Ascending aorta (tissue), 2 donors: ENCODE results near the gene CDC16. TPM values are rescaled to one million over a fixed set of nuclear protein-coding genes. Genes with fewer than 3 reads are reported as not detected.

Experiments used
- DNase-seq, 2 donors: peaks; one replicate each; pipeline ENCODE4 v3.0.0-alpha.2; 2019; ENCODE audit warnings: low spot score in 2 of 2
- H3K27ac ChIP-seq, 2 donors: fragments of 200-600 bp; sonication (generic); one replicate each; pipeline ENCODE4 v1.5.1; 2016 to 2017; ENCODE audit warnings: mild to moderate bottlenecking in 1 of 2
- H3K27me3 ChIP-seq: fragments of 200-600 bp; sonication (generic); one replicate; pipeline ENCODE4 v1.5.1; 2017
- H3K36me3 ChIP-seq, 2 donors: fragments of 200-600 bp; sonication (generic); one replicate each; pipeline ENCODE4 v1.5.1; 2016
- H3K4me1 ChIP-seq, 2 donors: fragments of 200-600 bp; sonication (generic); one replicate each; pipeline ENCODE4 v1.5.1; 2016 to 2017; ENCODE audit warnings: mild to moderate bottlenecking in 1 of 2
- H3K4me3 ChIP-seq, 2 donors: fragments of 200-600 bp; sonication (generic); one replicate each; pipeline ENCODE4 v1.5.1; 2016 to 2017; ENCODE audit warnings: mild to moderate bottlenecking in 1 of 2
- H3K9me3 ChIP-seq, 2 donors: fragments of 200-600 bp; sonication (generic); one replicate each; pipeline ENCODE4 v1.5.1; 2016
- CTCF ChIP-seq, 3 experiments: fragments of 200-600 bp in 2 of 3; fragments of 450-650 bp in 1 of 3; sonication (generic) in 2 of 3; IDR thresholded peaks; one replicate each; pipeline ENCODE4 v1.5.1; 2016 to 2019; ENCODE audit warnings: antibody characterized with exemption in 3 of 3, mild to moderate bottlenecking in 1 of 3, moderate library complexity in 1 of 3
- intact Hi-C: fragments of 100-400 bp; cut with DNase I; formaldehyde crosslinking; loops from one replicate; pipeline ENCODE4 v1.15.1; 2023
- total RNA-seq: library from RNA; depleted of rRNA; stranded (reverse); fragments of >200 nt; gene quantifications from one replicate; pipeline ENCODE4 v1.1.0, GENCODE V29; 2016

CDC16 gene
- total RNA-seq, 1 donor from 2014 or later: 41.1 TPM

- Histone ChIP-seq H3K36me3 (no peaks in the 10 kb centered on the region), H3K27ac (no peak overlapping the region), H3K4me1 (peaks cover 0 to 3% of the 10 kb centered on the region in 2 donors), H3K9me3 (no peaks in the 10 kb centered on the region), H3K4me3 (no peak overlapping the region), H3K27me3 (no peaks in the 10 kb centered on the region)
- no peak for DNase-seq
- TF ChIP-seq CTCF (IDR thresholded peaks at IDR 0.05): no peak
- intact Hi-C loops: no loop called here
Observed at GRCh38 chr13:114199954-114200353, 34.7 kb upstream of the CDC16 start.

GRCh38 chr13:114200399-114200911 lies 34.2 kb upstream of the CDC16 start:
- no peaks in the 10 kb centered on the region for H3K36me3 ChIP-seq
- H3K9me3 ChIP-seq: no peaks in the 10 kb centered on the region
- intact Hi-C loops: no loop called here
- no peaks in the 10 kb centered on the region for H3K27me3 ChIP-seq
- no peak for DNase-seq
- H3K4me1 ChIP-seq: peaks cover 0 to 3% of the 10 kb centered on the region in 2 donors
- no peak for TF ChIP-seq CTCF (IDR thresholded peaks at IDR 0.05)
- no peak overlapping the region for H3K27ac ChIP-seq
- no peak overlapping the region for H3K4me3 ChIP-seq

- Histone ChIP-seq H3K4me3 (no peak overlapping the region), H3K27me3 (no peaks in the 10 kb centered on the region), H3K27ac (no peak overlapping the region), H3K36me3 (no peaks in the 10 kb centered on the region), H3K4me1 (peaks cover 0 to 3% of the 10 kb centered on the region in 2 donors), H3K9me3 (no peaks in the 10 kb centered on the region)
- intact Hi-C loops: no loop called here
- no peak for TF ChIP-seq CTCF (IDR thresholded peaks at IDR 0.05)
- no peak for DNase-seq
Observed at GRCh38 chr13:114202581-114202980, 32.1 kb upstream of the CDC16 start.

- intact Hi-C loops: no loop called here
- H3K27me3 ChIP-seq: no peaks in the 10 kb centered on the region
- TF ChIP-seq CTCF (IDR thresholded peaks at IDR 0.05): no peak
- DNase-seq: no peak
- H3K9me3 ChIP-seq: no peaks in the 10 kb centered on the region
- no peaks in the 10 kb centered on the region for H3K36me3 ChIP-seq
- no peak overlapping the region for H3K27ac ChIP-seq
- no peak overlapping the region for H3K4me3 ChIP-seq
- peaks cover 0 to 3% of the 10 kb centered on the region in 2 donors for H3K4me1 ChIP-seq
Observed at GRCh38 chr13:114203536-114203935, 31.2 kb upstream of the CDC16 start.

- Histone ChIP-seq H3K27me3 (no peaks in the 10 kb centered on the region), H3K27ac (no peak overlapping the region), H3K4me3 (no peak overlapping the region), H3K36me3 (no peaks in the 10 kb centered on the region), H3K9me3 (no peaks in the 10 kb centered on the region), H3K4me1 (peaks cover 0 to 3% of the 10 kb centered on the region in 2 donors)
- TF ChIP-seq CTCF (IDR thresholded peaks at IDR 0.05): no peak
- no peak for DNase-seq
- intact Hi-C loops: loop anchor here (5.0 kb wide), 1 partner anchor 673 kb away; no protein-coding TSS in a partner anchor
Observed at GRCh38 chr13:114204894-114205293, 29.8 kb upstream of the CDC16 start.

GRCh38 chr13:114208134-114208533 lies 26.6 kb upstream of the CDC16 start:
- DNase-seq: no peak
- Histone ChIP-seq H3K27me3 (no peaks in the 10 kb centered on the region), H3K4me3 (no peak overlapping the region), H3K27ac (no peak overlapping the region), H3K36me3 (no peaks in the 10 kb centered on the region), H3K9me3 (no peaks in the 10 kb centered on the region), H3K4me1 (no peaks in the 10 kb centered on the region)
- TF ChIP-seq CTCF (IDR thresholded peaks at IDR 0.05): no peak
- intact Hi-C loops: loop anchor here (5.0 kb wide), 1 partner anchor 676 kb away; no protein-coding TSS in a partner anchor
